GM12891 (cell line): ENCODE results near the gene RBM8A.

Experiments used
- POLR2A ChIP-seq: IDR thresholded peaks from 2 replicates; pipeline ENCODE4 v1.6.1; 2011; ENCODE audit warnings: low read depth, low read length, control low read depth
- POLR2AphosphoS5 ChIP-seq: IDR thresholded peaks from 2 replicates; pipeline ENCODE4 v1.6.1; 2011; ENCODE audit warnings: low read depth, low read length, control low read depth

DNA sequence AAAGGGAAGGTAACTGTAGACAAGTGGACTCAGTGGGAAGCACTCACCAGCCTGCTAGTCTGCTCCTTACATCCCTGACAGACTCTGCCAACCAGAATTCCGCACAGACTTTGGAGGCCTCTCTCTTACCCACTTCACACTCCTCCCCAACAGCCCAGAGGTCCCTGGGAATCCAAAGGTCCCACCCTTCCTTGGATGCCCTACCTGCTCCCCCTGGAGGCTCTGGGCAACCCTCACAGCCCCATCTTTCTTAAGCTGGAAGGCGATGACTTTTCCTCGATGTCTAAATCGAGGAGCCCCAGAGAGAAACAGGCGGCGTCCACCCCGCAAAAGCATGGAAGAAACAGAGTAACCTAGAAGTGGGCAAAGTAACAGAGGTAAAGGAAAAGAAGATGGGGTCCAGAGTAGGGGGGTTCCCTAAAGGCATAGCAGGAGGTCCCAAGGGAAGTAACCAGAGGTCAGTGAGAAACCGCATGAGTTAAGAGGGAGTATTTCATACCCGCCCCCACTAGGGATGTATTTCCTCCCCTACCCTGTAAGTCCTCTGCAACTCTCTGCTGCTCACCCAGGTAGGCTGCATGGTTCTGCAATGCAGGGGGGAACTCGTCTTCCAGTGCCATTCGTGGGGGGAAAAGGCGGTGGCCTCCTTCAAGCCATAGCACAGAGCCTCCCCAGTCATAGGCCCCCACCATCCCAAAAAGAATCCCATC lies 25.8 kb downstream of the RBM8A start:
- TF ChIP-seq POLR2A (no peak), POLR2AphosphoS5 (no peak)
